ENCODE measurements around the gene ATP13A3.
A peak's percentile ranks its signal among the peaks of the same experiment; 100 is the strongest.
"Not testable (repeated sequence)": the region's sequence is repeated elsewhere in the genome, so short reads cannot be mapped to it uniquely, and the experiment has no call there.

The ATP13A3 gene

GRCh38 chr3:194486540-194487288 is at the start of gene ATP13A3:
Gene ATP13A3 (minus strand): TSS chr3:194487002. CDS start chr3:194462190, 24,812 bp downstream.
- TF ChIP-seq CTCF (conservative IDR thresholded peaks at IDR 0.05; ENCODE audit: low read length), result no peak
- DNase-seq (ENCODE audit: low read depth), result peak; percentile 92
- H3K4me3 ChIP-seq (ENCODE audit: low read length), result peak within 1 kb of the TSS; percentile 95

- DNase-seq (ENCODE audit: low read depth); H3K4me3 ChIP-seq (ENCODE audit: low read length): not testable (repeated sequence)
These were observed 48.4 kb upstream of the ATP13A3 start for GRCh38 chr3:194535199-194535598.

- H3K4me3 ChIP-seq (ENCODE audit: low read length), result no peak overlapping the region
- no peak for DNase-seq (ENCODE audit: low read depth)
- no peak for TF ChIP-seq CTCF (conservative IDR thresholded peaks at IDR 0.05; ENCODE audit: low read length)
These were observed 47.4 kb upstream of the ATP13A3 start for GRCh38 chr3:194534243-194534642.

- no peak overlapping the region for H3K4me3 ChIP-seq (ENCODE audit: low read length)
- peak; percentile 38 for DNase-seq (ENCODE audit: low read depth)
- no peak for TF ChIP-seq CTCF (conservative IDR thresholded peaks at IDR 0.05; ENCODE audit: low read length)
These were observed 45.8 kb upstream of the ATP13A3 start for GRCh38 chr3:194532591-194532990.

GRCh38 chr3:194527726-194528125 is 40.9 kb upstream of the ATP13A3 start:
- no peak for TF ChIP-seq CTCF (conservative IDR thresholded peaks at IDR 0.05; ENCODE audit: low read length)
- H3K4me3 ChIP-seq (ENCODE audit: low read length), result no peak overlapping the region
- no peak for DNase-seq (ENCODE audit: low read depth)

- no peak overlapping the region for H3K4me3 ChIP-seq (ENCODE audit: low read length)
- no peak for DNase-seq (ENCODE audit: low read depth)
- no peak for TF ChIP-seq CTCF (conservative IDR thresholded peaks at IDR 0.05; ENCODE audit: low read length)
These were observed 39.4 kb upstream of the ATP13A3 start for GRCh38 chr3:194526164-194526563.

GRCh38 chr3:194522579-194523046 is 35.8 kb upstream of the ATP13A3 start:
- no peak for TF ChIP-seq CTCF (conservative IDR thresholded peaks at IDR 0.05; ENCODE audit: low read length)
- H3K4me3 ChIP-seq (ENCODE audit: low read length), result no peak overlapping the region
- no peak for DNase-seq (ENCODE audit: low read depth)
